GM21723 (cell line): ENCODE data around the gene RBM12.

ENCODE experiments used
- ATAC-seq: cut with Tn5 transposase; IDR thresholded peaks from one replicate; pipeline ENCODE4 v1.9.1; 2021; ENCODE audit warnings: mild to moderate bottlenecking, moderate library complexity; ENCODE audit not compliant: unreplicated experiment

RBM12 gene

DNA sequence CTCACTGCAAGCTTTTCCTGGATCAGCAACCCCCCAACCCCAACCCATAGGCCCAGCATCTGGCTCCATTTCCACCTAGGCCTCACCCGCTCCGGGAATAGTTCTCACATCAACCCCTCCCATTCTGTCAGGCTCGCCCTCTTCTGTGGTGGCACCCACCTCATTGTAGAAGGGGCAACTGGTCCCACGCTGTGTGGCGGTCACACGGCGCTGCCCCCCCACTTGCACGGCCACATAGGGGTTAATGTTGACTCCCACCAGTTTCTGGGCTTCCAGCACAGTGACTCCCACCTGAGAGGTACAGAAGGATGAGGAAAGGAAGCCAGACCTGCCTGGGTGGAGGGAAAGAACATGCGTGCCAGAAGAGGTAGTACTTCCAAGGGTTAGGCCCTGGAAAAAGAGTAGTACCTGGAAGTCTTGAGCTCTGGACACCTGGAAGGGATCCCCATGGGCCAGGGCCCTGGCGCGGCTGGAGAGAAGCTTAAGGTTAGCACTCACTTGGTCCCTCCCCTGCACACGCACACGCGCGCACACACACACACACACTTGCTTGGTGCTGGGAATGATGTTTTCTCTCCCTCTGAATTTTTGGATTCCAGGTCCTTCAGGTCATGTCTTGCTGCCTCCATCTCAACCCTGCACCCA, 61.7 kb downstream of the RBM12 start:
- ATAC-seq, result no peak

- no peak for ATAC-seq
These were observed 62.7 kb downstream of the RBM12 start for GRCh38 chr20:35601990-35602389.

DNA sequence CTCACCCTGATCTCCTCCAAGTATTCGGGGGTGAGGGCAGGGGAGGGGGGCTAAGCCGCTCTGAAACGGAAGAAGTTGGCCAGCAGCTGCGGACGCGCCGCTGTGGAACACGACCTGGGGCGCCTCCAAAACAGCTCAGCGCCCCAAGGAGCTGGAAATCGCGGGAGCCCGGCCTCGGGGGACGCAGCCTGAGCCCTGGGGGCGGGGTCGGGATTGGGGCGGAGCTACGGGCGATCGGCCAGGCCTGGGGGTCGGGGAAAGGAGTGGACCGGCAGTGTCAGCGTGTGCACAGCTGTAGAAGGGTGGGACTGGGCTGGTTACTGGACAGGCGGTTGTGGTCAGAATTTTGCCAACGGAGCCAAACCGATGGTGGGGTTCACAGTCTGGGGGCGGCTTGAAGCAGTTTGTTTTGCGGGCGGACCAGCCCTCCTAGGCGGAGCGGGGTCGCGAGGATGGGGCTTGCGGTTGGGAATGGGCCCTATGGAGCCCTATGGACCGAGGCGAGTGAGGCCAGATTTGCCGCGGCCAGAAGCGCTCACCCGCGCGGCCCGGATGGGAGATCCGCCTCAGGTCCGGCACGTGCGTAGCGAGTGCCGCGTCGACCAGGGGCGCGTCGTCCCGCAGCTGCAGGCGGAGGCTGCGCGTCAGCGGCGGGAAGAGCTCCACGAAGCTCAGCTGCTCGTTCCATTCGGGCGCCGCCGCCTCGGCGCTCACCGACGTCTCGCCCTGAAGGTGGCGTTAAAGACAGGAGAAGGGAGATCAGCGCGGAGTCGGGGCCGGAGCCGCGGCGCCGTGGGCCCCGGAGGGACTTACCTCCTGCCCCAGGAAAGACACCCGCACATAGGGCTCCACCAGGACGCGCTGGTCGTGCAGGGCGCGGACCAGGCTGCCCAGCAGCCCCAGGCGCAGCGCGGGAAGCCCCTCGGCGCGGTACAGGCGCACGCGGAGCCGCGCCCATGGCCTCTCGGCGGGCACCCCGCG, 63.4 kb downstream of the RBM12 start:
- peak; percentile 65 for ATAC-seq

DNA sequence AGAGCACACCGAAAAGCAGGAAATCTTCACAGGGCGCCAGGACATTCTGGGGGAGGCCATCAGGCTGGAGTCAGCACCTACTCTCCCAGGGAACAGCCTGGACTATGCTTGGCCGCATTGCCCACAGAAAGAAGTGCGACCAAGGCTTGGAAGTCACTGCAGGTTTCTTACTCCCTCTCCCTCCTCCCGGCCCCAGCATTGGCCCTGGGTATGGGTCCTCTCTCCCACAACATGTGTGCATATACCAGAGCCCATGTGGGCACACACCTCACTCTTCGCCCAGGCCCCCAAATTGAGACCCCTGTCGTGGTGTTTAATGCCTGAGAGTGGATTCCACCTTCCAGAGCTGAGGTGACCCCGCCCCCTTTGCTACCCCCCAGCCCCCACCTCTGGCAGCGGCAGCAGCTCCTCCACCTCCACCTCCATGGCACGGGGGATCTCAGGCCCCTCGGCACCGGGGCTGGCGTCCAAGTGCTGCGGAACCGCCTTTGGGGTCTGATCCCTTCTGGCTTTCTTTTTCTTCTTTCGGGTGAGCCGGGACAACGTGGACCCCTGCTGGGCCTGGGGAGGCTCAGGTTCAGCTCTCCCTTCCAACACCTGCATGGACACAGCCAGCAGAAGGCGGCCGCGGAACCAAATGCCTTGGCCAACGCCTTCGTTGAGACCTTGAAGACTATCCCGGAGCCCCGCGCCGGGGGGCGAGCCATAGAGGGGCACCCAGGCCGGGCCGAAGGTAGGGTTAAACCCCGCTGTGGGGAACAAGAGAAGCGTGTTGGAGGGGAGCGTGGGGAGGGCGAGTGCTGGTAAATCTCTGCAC, 64.3 kb downstream of the RBM12 start:
- no peak for ATAC-seq

- ATAC-seq, result no peak
These were observed 65.0 kb downstream of the RBM12 start for GRCh38 chr20:35599776-35600120.
